GM21515 (cell line): ENCODE measurements around the gene OLFM1.

Experiments used
- ATAC-seq: cut with Tn5 transposase; IDR thresholded peaks from one replicate; pipeline ENCODE4 v1.9.1; 2021; ENCODE audit not compliant: unreplicated experiment

Gene OLFM1

GRCh38 chr9:135167849-135168655 is 80.6 kb downstream of the OLFM1 start:
- no peak for ATAC-seq

GRCh38 chr9:135169709-135170226 is 82.3 kb downstream of the OLFM1 start:
- no peak for ATAC-seq

GRCh38 chr9:135170535-135170934 is 83.1 kb downstream of the OLFM1 start:
- ATAC-seq: no peak
